Mucosa of descending colon (tissue), 3 donors: Measurements from ENCODE around the gene SECTM1. TPM values are rescaled to one million over a fixed set of nuclear protein-coding genes. Genes with fewer than 3 reads are reported as not detected.
"Not testable (repeated sequence)": the region's sequence is repeated elsewhere in the genome, so short reads cannot be mapped to it uniquely, and the experiment has no call there.

Experiments
- ATAC-seq: fragments of 200-7000 bp; cut with Tn5 transposase; one replicate; pipeline ENCODE4 v1.9.1; 2020; ENCODE audit warnings: mild to moderate bottlenecking, moderate library complexity
- DNase-seq, 3 donors: peaks; one replicate each; pipeline ENCODE4 v3.0.0-alpha.2; 2020
- H3K36me3 ChIP-seq: fragments of 200-600 bp; one replicate; pipeline ENCODE4 v1.8.0; 2021; ENCODE audit warnings: low read depth, mild to moderate bottlenecking
- H3K4me1 ChIP-seq: fragments of 200-600 bp; one replicate; pipeline ENCODE4 v1.8.0; 2021; ENCODE audit warnings: low read depth, mild to moderate bottlenecking
- H3K4me3 ChIP-seq: fragments of 200-600 bp; one replicate; pipeline ENCODE4 v1.8.0; 2021; ENCODE audit warnings: mild to moderate bottlenecking
- H3K9me3 ChIP-seq: fragments of 200-600 bp; one replicate; pipeline ENCODE4 v1.8.0; 2021; ENCODE audit warnings: mild to moderate bottlenecking
- intact Hi-C, 2 donors: fragments of 100-400 bp; cut with DNase I in 1 of 2; cut with micrococcal nuclease in 1 of 2; formaldehyde crosslinking; loops; one replicate each; pipeline versions ENCODE4 v1.11.0 to v1.11.1; 2022; cut with DNase I, micrococcal nuclease
- total RNA-seq, 3 donors: library from RNA; stranded (reverse); fragmentation: NEBNext Ultra II Directional in 2 of 3; extraction: Animal tissue kit (Norgen Biotek cat#: 25700) in 2 of 3; gene quantifications; one replicate each; pipeline versions ENCODE4 v1.2.1 to v1.2.4, GENCODE V29; 2021 to 2023
- TF ChIP-seq, protein P1 (sequence below): fragments of 200-600 bp; IDR thresholded peaks from one replicate; pipeline ENCODE4 v1.8.0; 2022; ENCODE audit warnings: antibody characterized with exemption, mild to moderate bottlenecking
- donor health status: DM: no; HTN: no; CAD: no; lungs with moderate emphysema.
- donor health status: DM: no; HTN: no; CAD: no.
- donor health status: DM: no; HTN: yes; CAD: no.

SECTM1 gene
- total RNA-seq, 3 donors from 2014 or later: 127 to 268 (median 213) TPM

DNA sequence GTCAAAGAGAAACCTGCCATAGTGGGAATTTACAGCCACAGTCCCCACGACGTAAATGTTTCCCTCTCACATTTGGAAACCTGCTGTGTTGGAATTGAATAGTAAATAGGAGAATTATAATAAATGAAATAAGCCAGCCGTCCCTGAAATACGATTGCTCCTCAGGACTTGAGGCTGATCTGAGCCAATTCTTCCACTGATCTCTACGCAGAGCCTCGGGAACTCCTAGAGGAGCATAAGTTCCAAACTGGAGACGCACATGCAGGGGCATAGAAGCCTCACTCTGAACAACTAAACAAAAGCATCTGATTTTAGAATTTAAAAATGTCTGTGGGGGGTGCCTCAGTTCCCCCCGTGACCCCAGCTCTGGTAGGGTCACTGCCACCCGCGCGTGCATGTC lies 15.3 kb upstream of the SECTM1 start:
- intact Hi-C loops: loop anchor here in 1 of 2 donors (2.0 kb wide), 1 partner anchor 78 kb away; no protein-coding TSS in a partner anchor
- TF ChIP-seq, protein P1, sequence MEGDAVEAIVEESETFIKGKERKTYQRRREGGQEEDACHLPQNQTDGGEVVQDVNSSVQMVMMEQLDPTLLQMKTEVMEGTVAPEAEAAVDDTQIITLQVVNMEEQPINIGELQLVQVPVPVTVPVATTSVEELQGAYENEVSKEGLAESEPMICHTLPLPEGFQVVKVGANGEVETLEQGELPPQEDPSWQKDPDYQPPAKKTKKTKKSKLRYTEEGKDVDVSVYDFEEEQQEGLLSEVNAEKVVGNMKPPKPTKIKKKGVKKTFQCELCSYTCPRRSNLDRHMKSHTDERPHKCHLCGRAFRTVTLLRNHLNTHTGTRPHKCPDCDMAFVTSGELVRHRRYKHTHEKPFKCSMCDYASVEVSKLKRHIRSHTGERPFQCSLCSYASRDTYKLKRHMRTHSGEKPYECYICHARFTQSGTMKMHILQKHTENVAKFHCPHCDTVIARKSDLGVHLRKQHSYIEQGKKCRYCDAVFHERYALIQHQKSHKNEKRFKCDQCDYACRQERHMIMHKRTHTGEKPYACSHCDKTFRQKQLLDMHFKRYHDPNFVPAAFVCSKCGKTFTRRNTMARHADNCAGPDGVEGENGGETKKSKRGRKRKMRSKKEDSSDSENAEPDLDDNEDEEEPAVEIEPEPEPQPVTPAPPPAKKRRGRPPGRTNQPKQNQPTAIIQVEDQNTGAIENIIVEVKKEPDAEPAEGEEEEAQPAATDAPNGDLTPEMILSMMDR: no peak
- Histone ChIP-seq H3K4me3 (no peak overlapping the region), H3K4me1 (peaks cover 4% of the 10 kb centered on the region), H3K36me3 (no peaks in the 10 kb centered on the region), H3K9me3 (no peaks in the 10 kb centered on the region)
- ATAC-seq: no peak
- DNase-seq: no peak

- intact Hi-C loops: loop anchor here in 1 of 2 donors (2.0 kb wide), 1 partner anchor 78 kb away; no protein-coding TSS in a partner anchor
- Histone ChIP-seq H3K9me3 (no peaks in the 10 kb centered on the region), H3K4me1 (peaks cover 4% of the 10 kb centered on the region), H3K4me3 (no peak overlapping the region), H3K36me3 (no peaks in the 10 kb centered on the region)
- ATAC-seq: no peak
- DNase-seq: peak in 1 of 3 donors; percentile 26
- TF ChIP-seq, protein P1: no peak
Measured at GRCh38 chr17:82348434-82348833, 14.9 kb upstream of the SECTM1 start.

GRCh38 chr17:82347994-82348393 lies 14.4 kb upstream of the SECTM1 start:
- not testable (repeated sequence) for H3K36me3 ChIP-seq, DNase-seq, H3K4me1 ChIP-seq, ATAC-seq, H3K9me3 ChIP-seq, H3K4me3 ChIP-seq
- intact Hi-C loops: loop anchor here in 1 of 2 donors (2.0 kb wide), 1 partner anchor 79 kb away; no protein-coding TSS in a partner anchor

GRCh38 chr17:82346342-82347300 lies 13.1 kb upstream of the SECTM1 start:
- DNase-seq: peak in 2 of 3 donors; percentile 48 to 60
- H3K36me3 ChIP-seq: no peaks in the 10 kb centered on the region
- TF ChIP-seq, protein P1: no peak
- no peak overlapping the region for H3K4me3 ChIP-seq
- intact Hi-C loops: no loop called here
- ATAC-seq: peak; percentile 52
- no peaks in the 10 kb centered on the region for H3K9me3 ChIP-seq
- H3K4me1 ChIP-seq: peaks cover 4% of the 10 kb centered on the region

- intact Hi-C loops: no loop called here
- TF ChIP-seq, protein P1: no peak
- Histone ChIP-seq H3K9me3 (no peaks in the 10 kb centered on the region), H3K4me1 (peaks cover 4% of the 10 kb centered on the region), H3K4me3 (no peak overlapping the region), H3K36me3 (no peaks in the 10 kb centered on the region)
- peak in 1 of 3 donors; percentile 45 for DNase-seq
- no peak for ATAC-seq
Measured at GRCh38 chr17:82345151-82345976, 11.8 kb upstream of the SECTM1 start.
